Uterus (tissue), 4 donors: ENCODE results near the gene LMNA. TPM values are rescaled to one million over a fixed set of nuclear protein-coding genes. Genes with fewer than 3 reads are reported as not detected.
"Not testable (repeated sequence)": the region's sequence is repeated elsewhere in the genome, so short reads cannot be mapped to it uniquely, and the experiment has no call there.

Source experiments
- DNase-seq, 2 donors: peaks; one replicate each; pipeline ENCODE4 v3.0.0-alpha.2; 2019 to 2020
- H3K27ac ChIP-seq, 2 donors: fragments of 200-600 bp; sonication (generic); 1 replicate in 1 of 2; 2 replicates in 1 of 2; pipeline ENCODE4 v1.5.1; 2016 to 2018
- H3K27me3 ChIP-seq, 2 donors: fragments of 200-600 bp; sonication (generic); one replicate each; pipeline ENCODE4 v1.5.1; 2018 to 2019; ENCODE audit warnings: control low read depth in 1 of 2
- H3K36me3 ChIP-seq, 2 donors: fragments of 200-600 bp; sonication (generic); one replicate each; pipeline ENCODE4 v1.5.1; 2019; ENCODE audit warnings: control low read depth in 1 of 2
- H3K4me1 ChIP-seq, 2 donors: fragments of 200-600 bp; sonication (generic); one replicate each; pipeline ENCODE4 v1.5.1; 2018 to 2019; ENCODE audit warnings: control low read depth in 1 of 2
- H3K4me3 ChIP-seq, 2 donors: fragments of 200-600 bp; sonication (generic); 1 replicate in 1 of 2; 2 replicates in 1 of 2; pipeline ENCODE4 v1.5.1; 2018 to 2019; ENCODE audit warnings: mild to moderate bottlenecking in 1 of 2
- H3K9me3 ChIP-seq, 2 donors: fragments of 200-600 bp; sonication (generic); one replicate each; pipeline ENCODE4 v1.5.1; 2019; ENCODE audit warnings: control low read depth in 1 of 2
- POLR2A ChIP-seq, 2 donors: fragments of 450-650 bp; IDR thresholded peaks; one replicate each; pipeline ENCODE4 v1.6.1; 2016; ENCODE audit warnings: antibody characterized with exemption in 2 of 2, mild to moderate bottlenecking in 1 of 2, moderate library complexity in 1 of 2
- intact Hi-C: fragments of 100-400 bp; cut with DNase I; formaldehyde crosslinking; loops from one replicate; pipeline ENCODE4 v1.15.1; 2023; ENCODE audit warnings: low total_unique reads
- total RNA-seq, 4 donors: library from RNA; depleted of rRNA in 3 of 4; stranded (reverse); fragments of >200 nt in 3 of 4; gene quantifications; one replicate each; pipeline versions ENCODE4 v1.1.0 to v1.2.4, GENCODE V29; 2014 to 2023
- TF ChIP-seq, protein P1 (sequence below), 4 experiments: fragments of 200-600 bp in 2 of 4; fragments of 450-650 bp in 2 of 4; sonication (generic) in 2 of 4; IDR thresholded peaks; one replicate each; pipeline ENCODE4 v1.5.1; 2016 to 2019; ENCODE audit warnings: antibody characterized with exemption in 4 of 4, mild to moderate bottlenecking in 2 of 4, moderate library complexity in 1 of 4
- donor health status: DM: yes; HTN: yes; CAD: no.

The LMNA gene
- total RNA-seq, 4 donors from 2014 or later = 245 to 533 (median 373) TPM

DNA sequence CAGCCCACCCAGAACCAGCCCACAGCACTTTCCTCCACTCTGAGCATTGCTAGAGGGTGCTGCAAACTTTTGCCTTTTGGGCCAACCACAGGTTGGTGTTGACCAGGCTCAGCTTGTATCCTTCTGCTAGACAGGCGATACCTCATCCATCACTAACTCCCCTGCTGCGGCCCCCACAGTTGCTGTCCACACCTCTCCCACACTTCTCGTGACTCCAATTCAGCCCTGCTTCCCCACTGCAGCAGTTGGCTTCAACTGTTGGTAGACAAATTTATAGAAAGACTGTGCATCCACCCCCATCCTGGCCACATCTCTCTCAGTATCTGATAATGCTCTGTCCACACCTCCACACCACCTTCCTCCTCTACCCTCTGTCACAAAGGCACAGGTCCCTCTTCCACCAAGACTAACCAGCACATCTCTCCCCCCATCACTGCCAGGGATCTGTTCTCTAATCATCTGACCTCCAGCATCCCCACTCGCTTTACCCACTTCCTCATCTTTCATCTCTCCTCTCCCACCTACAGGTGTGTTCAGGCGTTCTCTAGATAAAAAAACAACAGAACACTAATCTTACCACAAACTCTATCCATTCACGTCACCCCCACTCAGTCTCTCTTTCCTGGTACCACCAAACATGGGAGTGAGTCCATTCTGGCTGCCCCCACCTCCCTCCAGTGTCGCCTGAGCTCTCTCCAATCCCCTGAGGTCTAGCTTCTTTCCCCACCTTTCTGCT lies 63.6 kb downstream of the LMNA start:
- no peak for TF ChIP-seq POLR2A (IDR thresholded peaks at IDR 0.05)
- TF ChIP-seq, protein P1, sequence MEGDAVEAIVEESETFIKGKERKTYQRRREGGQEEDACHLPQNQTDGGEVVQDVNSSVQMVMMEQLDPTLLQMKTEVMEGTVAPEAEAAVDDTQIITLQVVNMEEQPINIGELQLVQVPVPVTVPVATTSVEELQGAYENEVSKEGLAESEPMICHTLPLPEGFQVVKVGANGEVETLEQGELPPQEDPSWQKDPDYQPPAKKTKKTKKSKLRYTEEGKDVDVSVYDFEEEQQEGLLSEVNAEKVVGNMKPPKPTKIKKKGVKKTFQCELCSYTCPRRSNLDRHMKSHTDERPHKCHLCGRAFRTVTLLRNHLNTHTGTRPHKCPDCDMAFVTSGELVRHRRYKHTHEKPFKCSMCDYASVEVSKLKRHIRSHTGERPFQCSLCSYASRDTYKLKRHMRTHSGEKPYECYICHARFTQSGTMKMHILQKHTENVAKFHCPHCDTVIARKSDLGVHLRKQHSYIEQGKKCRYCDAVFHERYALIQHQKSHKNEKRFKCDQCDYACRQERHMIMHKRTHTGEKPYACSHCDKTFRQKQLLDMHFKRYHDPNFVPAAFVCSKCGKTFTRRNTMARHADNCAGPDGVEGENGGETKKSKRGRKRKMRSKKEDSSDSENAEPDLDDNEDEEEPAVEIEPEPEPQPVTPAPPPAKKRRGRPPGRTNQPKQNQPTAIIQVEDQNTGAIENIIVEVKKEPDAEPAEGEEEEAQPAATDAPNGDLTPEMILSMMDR (IDR thresholded peaks at IDR 0.05) = no peak
- Histone ChIP-seq H3K27me3 (no peaks in the 10 kb centered on the region), H3K4me1 (no peaks in the 10 kb centered on the region), H3K36me3 (no peaks in the 10 kb centered on the region), H3K27ac (no peak overlapping the region), H3K4me3 (no peak overlapping the region), H3K9me3 (no peaks in the 10 kb centered on the region)
- intact Hi-C loops = no loop called here
- DNase-seq = no peak

DNA sequence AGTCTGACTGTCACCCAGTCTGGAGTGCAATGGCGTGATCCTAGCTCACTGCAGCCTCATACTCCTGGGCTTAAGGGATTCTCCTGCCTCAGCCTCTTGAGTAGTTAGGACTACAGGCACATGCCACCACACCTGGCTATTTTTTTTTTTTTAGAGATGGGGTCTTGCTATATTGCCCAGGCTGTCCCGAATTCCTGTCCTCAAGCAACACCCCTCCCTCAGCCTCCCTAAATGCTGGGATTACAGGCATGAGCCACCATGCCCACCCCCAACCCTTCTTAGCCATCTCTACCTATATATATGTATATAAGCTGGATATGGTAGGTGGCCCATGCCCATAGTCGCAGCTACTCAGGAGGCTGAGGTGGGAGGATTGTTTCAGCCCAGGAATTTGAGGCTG lies 66.0 kb downstream of the LMNA start:
- DNase-seq = no peak
- no peaks in the 10 kb centered on the region for H3K36me3 ChIP-seq

DNA sequence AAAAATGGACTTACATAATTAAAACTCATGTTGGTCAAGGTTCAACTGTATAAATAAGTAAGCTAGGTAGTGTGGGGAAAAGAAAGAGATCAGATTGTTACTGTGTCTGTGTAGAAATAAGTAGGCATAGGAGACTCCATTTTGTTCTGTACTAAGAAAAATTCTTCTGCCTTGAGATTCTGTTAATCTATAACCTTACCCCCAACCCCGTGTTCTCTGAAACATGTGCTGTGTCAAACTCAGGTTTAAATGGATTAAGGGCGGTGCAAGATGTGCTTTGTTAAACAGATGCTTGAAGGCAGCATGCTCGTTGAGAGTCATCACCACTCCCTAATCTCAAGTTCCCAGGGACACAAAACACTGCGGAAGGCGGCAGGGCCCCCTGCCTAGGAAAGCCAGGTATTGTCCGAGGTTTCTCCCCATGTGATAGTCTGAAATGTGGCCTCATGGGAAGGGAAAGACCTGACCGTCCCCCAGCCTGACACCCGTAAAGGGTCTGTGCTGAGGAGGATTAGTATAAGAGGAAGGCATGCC lies 66.9 kb downstream of the LMNA start:
- intact Hi-C loops, H3K4me3 ChIP-seq, DNase-seq, H3K4me1 ChIP-seq, H3K36me3 ChIP-seq, H3K9me3 ChIP-seq, H3K27ac ChIP-seq, H3K27me3 ChIP-seq: not testable (repeated sequence)

More for the DNA sequence above, 66.0 kb downstream of the LMNA start:
- Histone ChIP-seq H3K4me1 (no peaks in the 10 kb centered on the region), H3K4me3 (no peak overlapping the region), H3K27ac (no peak overlapping the region), H3K9me3 (no peaks in the 10 kb centered on the region), H3K27me3 (no peaks in the 10 kb centered on the region)
- no peak for TF ChIP-seq POLR2A (IDR thresholded peaks at IDR 0.05)
- TF ChIP-seq, protein P1 (IDR thresholded peaks at IDR 0.05) = no peak
- intact Hi-C loops = no loop called here

DNA sequence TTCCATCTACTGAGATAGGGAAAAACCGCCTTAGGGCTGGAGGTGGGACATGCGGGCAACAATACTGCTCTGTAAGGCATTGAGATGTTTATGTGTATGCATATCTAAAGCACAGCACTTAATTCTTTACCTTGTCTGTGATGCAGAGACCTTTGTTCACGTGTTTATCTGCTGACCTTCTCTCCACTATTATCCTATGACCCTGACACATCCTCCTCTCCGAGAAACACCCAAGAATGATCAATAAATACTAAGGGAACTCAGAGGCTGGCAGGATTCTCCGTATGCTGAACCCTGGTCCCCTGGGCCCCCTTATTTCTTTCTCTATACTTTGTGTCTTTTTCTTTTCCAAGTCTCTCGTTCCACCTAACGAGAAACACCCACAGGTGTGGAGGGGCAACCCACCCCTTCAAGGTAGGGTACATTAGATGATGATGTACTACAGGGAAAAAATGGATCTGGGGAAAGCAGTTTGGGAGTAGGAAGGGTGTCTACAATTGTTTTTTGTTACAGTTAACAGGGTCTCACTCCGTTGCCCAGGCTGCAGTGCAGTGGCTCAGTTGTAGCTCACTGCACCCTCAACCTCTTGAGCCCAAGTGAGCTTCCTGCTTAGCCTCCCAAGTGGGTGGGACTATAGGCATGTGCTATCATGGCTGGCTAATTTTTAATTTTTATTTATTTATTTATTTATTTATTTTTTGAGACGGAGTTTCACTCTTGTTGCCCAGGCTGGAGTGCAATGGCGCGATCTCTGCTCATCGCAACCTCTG lies 67.7 kb downstream of the LMNA start:
- DNase-seq, H3K9me3 ChIP-seq, H3K36me3 ChIP-seq, H3K4me1 ChIP-seq, H3K4me3 ChIP-seq, intact Hi-C loops, H3K27me3 ChIP-seq, H3K27ac ChIP-seq: not testable (repeated sequence)

DNA sequence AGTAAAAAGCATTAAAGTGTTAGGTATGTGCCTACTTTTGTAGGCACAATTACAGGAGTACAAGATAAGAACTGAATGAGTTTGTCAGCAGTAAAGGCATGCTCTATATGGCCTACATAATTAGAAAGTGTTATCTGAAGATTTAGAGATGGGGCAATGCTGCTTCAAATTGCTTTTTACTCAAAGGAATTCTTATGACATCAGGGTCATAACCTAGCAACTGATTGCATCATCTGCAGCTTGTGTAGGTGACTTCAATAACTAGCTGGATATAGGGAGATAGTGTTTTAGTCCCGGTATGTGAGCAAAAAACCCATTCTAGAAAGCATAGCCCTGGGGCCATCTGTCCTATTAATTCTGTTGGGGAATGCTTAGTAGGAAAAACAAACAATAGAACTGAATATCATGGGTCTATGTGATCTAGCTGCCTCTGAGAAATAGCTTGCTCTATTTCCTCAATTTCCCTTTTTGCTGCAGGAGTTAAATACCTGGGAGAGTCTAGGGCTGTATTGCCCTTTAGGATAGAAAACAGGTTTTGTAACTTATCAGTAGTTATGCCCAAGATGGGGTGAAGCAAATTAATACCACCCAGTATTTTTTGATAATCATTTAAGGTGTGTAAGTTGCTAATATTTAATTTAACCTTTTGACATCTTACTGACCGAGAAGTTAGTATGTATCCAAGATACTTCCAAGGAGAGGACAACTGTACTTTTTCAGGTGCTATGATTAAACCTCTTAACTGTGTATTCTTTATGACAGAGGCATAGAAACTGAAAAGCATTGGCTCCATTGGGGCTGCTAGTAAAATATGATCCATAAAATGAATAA lies 72.1 kb downstream of the LMNA start:
- H3K4me3 ChIP-seq = not testable (repeated sequence)

More for the DNA sequence above, 72.1 kb downstream of the LMNA start:
- H3K9me3 ChIP-seq, H3K36me3 ChIP-seq, H3K27me3 ChIP-seq, H3K4me1 ChIP-seq, H3K27ac ChIP-seq, DNase-seq, intact Hi-C loops: not testable (repeated sequence)

Other genes with a start within 250 kb of the LMNA start
- gene RIT1, start 203.4 kb upstream of the LMNA start, total RNA-seq = 10 to 100 TPM; 12.8 to 65.6 (median 41.8) TPM
- 100 to 1,000 TPM in 1 of 4 donors, 10 to 100 TPM in 3; 28.8 to 139 (median 64.2) TPM for gene KHDC4, start 180.3 kb upstream of the LMNA start, total RNA-seq
- not detected for gene RXFP4, start 173.1 kb upstream of the LMNA start, total RNA-seq
- 100 to 1,000 TPM in 1 of 4 donors, 10 to 100 TPM in 3; 59.4 to 178 (median 72.8) TPM for gene ARHGEF2, start 136.2 kb upstream of the LMNA start, total RNA-seq
- gene SSR2, start 93.8 kb upstream of the LMNA start, total RNA-seq = 100 to 1,000 TPM in 3 of 4 donors, 10 to 100 TPM in 1; 97.6 to 474 (median 227) TPM
- gene UBQLN4, start 60.9 kb upstream of the LMNA start, total RNA-seq = 10 to 100 TPM in 2 of 4 donors, 1 to 10 TPM in 2; 2.6 to 47.0 (median 12.8) TPM
- gene LAMTOR2, start 59.9 kb upstream of the LMNA start, total RNA-seq = 10 to 100 TPM; 17.3 to 97.6 (median 38.1) TPM
- gene RAB25, start 53.6 kb upstream of the LMNA start, total RNA-seq = 1 to 10 TPM in 2 of 4 donors, not detected in 2; 5.0 to 5.5 TPM
- 10 to 100 TPM in 1 of 4 donors, 1 to 10 TPM in 1, under 1 TPM in 2; 0.29 to 13.3 (median 2.0) TPM for gene MEX3A, start 32.2 kb upstream of the LMNA start, total RNA-seq
- gene SEMA4A, start 38.9 kb downstream of the LMNA start, total RNA-seq = 1 to 10 TPM in 3 of 4 donors, not detected in 1; 3.1 to 8.2 (median 4.1) TPM
- 10 to 100 TPM in 2 of 4 donors, 1 to 10 TPM in 2; 5.9 to 26.9 (median 11.1) TPM for gene SLC25A44, start 79.4 kb downstream of the LMNA start, total RNA-seq
- gene PMF1, start 98.3 kb downstream of the LMNA start, total RNA-seq = 10 to 100 TPM; 45.2 to 61.3 (median 46.0) TPM
- gene BGLAP, start 127.5 kb downstream of the LMNA start, total RNA-seq = 1 to 10 TPM in 1 of 4 donors, under 1 TPM in 2, not detected in 1; 0.29 to 4.2 (median 0.90) TPM
- gene PAQR6, start 133.3 kb downstream of the LMNA start, total RNA-seq = 1 to 10 TPM in 2 of 4 donors, under 1 TPM in 1, not detected in 1; 0.51 to 1.2 (median 1.1) TPM
- 10 to 100 TPM in 3 of 4 donors, 1 to 10 TPM in 1; 8.8 to 68.8 (median 39.0) TPM for gene SMG5, start 168.1 kb downstream of the LMNA start, total RNA-seq
- 1 to 10 TPM in 2 of 4 donors, under 1 TPM in 2; 0.26 to 2.7 (median 1.5) TPM for gene TMEM79, start 169.6 kb downstream of the LMNA start, total RNA-seq
- gene GLMP, start 181.0 kb downstream of the LMNA start, total RNA-seq = 10 to 100 TPM; 23.8 to 31.1 (median 27.7) TPM
- not detected for gene VHLL, start 184.6 kb downstream of the LMNA start, total RNA-seq
- gene CCT3, start 223.6 kb downstream of the LMNA start, total RNA-seq = 100 to 1,000 TPM; 114 to 267 (median 192) TPM
- not detected for gene TSACC, start 223.8 kb downstream of the LMNA start, total RNA-seq